IMR-90 (cell line): ENCODE measurements around the gene SLC7A7. TPM values are rescaled to one million over a fixed set of nuclear protein-coding genes. Genes with fewer than 3 reads are reported as not detected.

Experiments
- ATAC-seq: fragments of 200-7000 bp; cut with Tn5 transposase; 2 replicates; pipeline ENCODE4 v1.9.1; 2020; ENCODE audit warnings: low read depth, mild to moderate bottlenecking, moderate library complexity
- BruUV-seq: library from RNA; stranded (reverse); fragments of 400-500 nt; replicated peaks from 2 replicates; lab custom pipeline; 2021; lab: Mats Ljungman, UMichigan
- CTCF ChIA-PET: fragments of 300-600 bp; formaldehyde crosslinking; extraction: SDS; loops from one replicate; lab custom pipeline; 2021; ENCODE audit warnings: antibody characterized with exemption; lab: Yijun Ruan, JAX
- POLR2A ChIA-PET: fragments of 300-600 bp; sonication (Branson Sonifier 250); formaldehyde crosslinking; loops from one replicate; lab custom pipeline; 2022; ENCODE audit warnings: antibody characterized with exemption; ENCODE audit not compliant: unreplicated experiment; lab: Charles Lee
- DNase-seq: peaks from one replicate; pipeline ENCODE4 v3.0.0; 2013
- H2AFZ ChIP-seq: replicated peaks from 2 replicates; pipeline ENCODE3; 2013; ENCODE audit warnings: low read length, mild to moderate bottlenecking; ENCODE audit not compliant: poor library complexity
- H2AK5ac ChIP-seq: 2 replicates; pipeline ENCODE4 v1.6.1; 2013; ENCODE audit warnings: low read depth, low read length, inconsistent platforms
- H2AK9ac ChIP-seq: replicated peaks from 2 replicates; pipeline ENCODE3; 2013; ENCODE audit warnings: mild to moderate bottlenecking, low read depth, low read length, moderate library complexity; ENCODE audit not compliant: poor library complexity
- H2BK120ac ChIP-seq: 2 replicates; pipeline ENCODE4 v1.6.1; 2013; ENCODE audit warnings: low read depth, low read length, inconsistent platforms
- H2BK15ac ChIP-seq: 3 replicates; pipeline ENCODE4 v1.6.1; 2013; ENCODE audit warnings: low read depth, low read length, inconsistent platforms
- H2BK20ac ChIP-seq: 2 replicates; pipeline ENCODE4 v1.6.1; 2013; ENCODE audit warnings: low read depth, mild to moderate bottlenecking, inconsistent platforms, low read length, moderate library complexity
- H2BK5ac ChIP-seq: 2 replicates; pipeline ENCODE4 v1.6.1; 2013; ENCODE audit warnings: mild to moderate bottlenecking, low read depth, low read length, inconsistent platforms; ENCODE audit not compliant: poor library complexity, severe bottlenecking
- H3K14ac ChIP-seq: replicated peaks from 2 replicates; pipeline ENCODE4 v1.6.1; 2013; ENCODE audit warnings: low read depth, low read length, inconsistent platforms
- H3K18ac ChIP-seq: 2 replicates; pipeline ENCODE4 v1.6.1; 2013; ENCODE audit warnings: low read depth, low read length, control low read depth
- H3K23ac ChIP-seq: 2 replicates; pipeline ENCODE4 v1.6.1; 2013; ENCODE audit warnings: low read depth, low read length, inconsistent platforms
- H3K27ac ChIP-seq: 2 replicates; pipeline ENCODE4 v1.5.1; 2013; ENCODE audit warnings: mild to moderate bottlenecking, control low read depth, low read length; ENCODE audit not compliant: insufficient read depth
- H3K27me3 ChIP-seq: 2 replicates; pipeline ENCODE4 v1.6.1; 2013; ENCODE audit warnings: low read length; ENCODE audit not compliant: control insufficient read depth, insufficient read depth
- H3K36me3 ChIP-seq: 2 replicates; pipeline ENCODE4 v1.6.1; 2013; ENCODE audit warnings: low read length, mixed read lengths; ENCODE audit not compliant: control insufficient read depth, insufficient read depth
- H3K4ac ChIP-seq: 2 replicates; pipeline ENCODE4 v1.6.1; 2013; ENCODE audit warnings: low read depth, low read length, inconsistent platforms
- H3K4me1 ChIP-seq: 2 replicates; pipeline ENCODE4 v1.6.1; 2013; ENCODE audit warnings: low read length, mixed read lengths; ENCODE audit not compliant: control insufficient read depth, insufficient read depth
- H3K4me2 ChIP-seq: 2 replicates; pipeline ENCODE4 v1.6.1; 2013; ENCODE audit warnings: low read depth, mild to moderate bottlenecking, control low read depth, low read length, moderate library complexity
- H3K4me3 ChIP-seq: 2 replicates; pipeline ENCODE4 v1.5.1; 2013; ENCODE audit warnings: low read depth, mild to moderate bottlenecking, control low read depth, low read length, moderate library complexity; ENCODE audit not compliant: insufficient read depth
- H3K56ac ChIP-seq: 2 replicates; pipeline ENCODE4 v1.6.1; 2013; ENCODE audit warnings: low read length, inconsistent platforms; ENCODE audit not compliant: insufficient read depth; ENCODE audit errors: extremely low read depth
- H3K79me1 ChIP-seq, 2 experiments: 2 replicates each; pipeline ENCODE4 v1.6.1; 2013; ENCODE audit warnings: low read length in 2 of 2, inconsistent platforms in 1 of 2, low read depth in 1 of 2
- H3K9ac ChIP-seq: 2 replicates; pipeline ENCODE4 v1.6.1; 2013; ENCODE audit warnings: low read depth, low read length, control low read depth
- H3K9me1 ChIP-seq: 2 replicates; pipeline ENCODE4 v1.6.1; 2013; ENCODE audit warnings: low read length, inconsistent platforms; ENCODE audit not compliant: insufficient read depth
- H3K9me3 ChIP-seq: 2 replicates; pipeline ENCODE4 v1.6.1; 2013; ENCODE audit warnings: low read length; ENCODE audit not compliant: control insufficient read depth, insufficient read depth
- H4K20me1 ChIP-seq: 2 replicates; pipeline ENCODE4 v1.6.1; 2013; ENCODE audit warnings: low read length, inconsistent platforms; ENCODE audit not compliant: insufficient read depth
- H4K5ac ChIP-seq: 2 replicates; pipeline ENCODE4 v1.6.1; 2013; ENCODE audit warnings: mild to moderate bottlenecking, low read depth, low read length, control low read depth
- H4K8ac ChIP-seq, 2 experiments: 2 replicates each; pipeline ENCODE4 v1.6.1; 2013; ENCODE audit warnings: low read depth in 2 of 2, low read length in 2 of 2, control low read depth in 1 of 2, inconsistent platforms in 1 of 2
- H4K91ac ChIP-seq: 2 replicates; pipeline ENCODE4 v1.6.1; 2013; ENCODE audit warnings: low read depth, low read length, inconsistent platforms; ENCODE audit not compliant: insufficient read depth
- BHLHE40 ChIP-seq: fragments of 150-350 bp; IDR thresholded peaks from 2 replicates; pipeline ENCODE4 v1.6.1; 2016; ENCODE audit warnings: mild to moderate bottlenecking, low read depth, low read length
- CEBPB ChIP-seq: IDR thresholded peaks from 2 replicates; pipeline ENCODE4 v1.6.1; 2012; ENCODE audit warnings: low read depth, low read length, improper control_type of control experiment
- CHD1 ChIP-seq: IDR thresholded peaks from 2 replicates; pipeline ENCODE4 v1.6.1; 2012; ENCODE audit warnings: low read depth, low read length, improper control_type of control experiment
- CTCF ChIP-seq: conservative IDR thresholded peaks from 2 replicates; pipeline ENCODE4 v1.5.1; 2012; ENCODE audit warnings: mild to moderate bottlenecking, low read depth, low read length, improper control_type of control experiment
- ELK1 ChIP-seq: fragments of 150-350 bp; IDR thresholded peaks from 2 replicates; pipeline ENCODE4 v1.6.1; 2016; ENCODE audit warnings: low read depth, mild to moderate bottlenecking, low read length, moderate library complexity, borderline replicate concordance
- FOS ChIP-seq: fragments of 150-350 bp; IDR thresholded peaks from 2 replicates; pipeline ENCODE4 v1.6.1; 2016; ENCODE audit warnings: low read depth, low read length
- MAFK ChIP-seq: IDR thresholded peaks from 2 replicates; pipeline ENCODE4 v1.6.1; 2012; ENCODE audit warnings: low read depth, low read length, improper control_type of control experiment
- MAZ ChIP-seq: IDR thresholded peaks from 2 replicates; pipeline ENCODE4 v1.6.1; 2012; ENCODE audit warnings: low read depth, mild to moderate bottlenecking, low read length, improper control_type of control experiment, moderate library complexity, borderline replicate concordance
- MXI1 ChIP-seq: IDR thresholded peaks from 2 replicates; pipeline ENCODE4 v1.6.1; 2012; ENCODE audit warnings: low read depth, mild to moderate bottlenecking, low read length, moderate library complexity, borderline replicate concordance
- NFE2L2 ChIP-seq: fragments of 150-350 bp; IDR thresholded peaks from 2 replicates; pipeline ENCODE4 v1.6.1; 2016; ENCODE audit warnings: low read depth, mild to moderate bottlenecking, low read length
- POLR2A ChIP-seq: IDR thresholded peaks from 2 replicates; pipeline ENCODE4 v1.6.1; 2012; ENCODE audit warnings: mild to moderate bottlenecking, low read depth, low read length
- RAD21 ChIP-seq: IDR thresholded peaks from 2 replicates; pipeline ENCODE4 v1.6.1; 2012; ENCODE audit warnings: low read length, improper control_type of control experiment
- RCOR1 ChIP-seq: IDR thresholded peaks from 2 replicates; pipeline ENCODE4 v1.6.1; 2012; ENCODE audit warnings: mild to moderate bottlenecking, low read length, improper control_type of control experiment; ENCODE audit not compliant: insufficient replicate concordance
- RFX5 ChIP-seq: IDR thresholded peaks from 2 replicates; pipeline ENCODE4 v1.8.0; 2012; ENCODE audit warnings: low read depth, mild to moderate bottlenecking, low read length, moderate library complexity
- SMC3 ChIP-seq: fragments of 150-350 bp; IDR thresholded peaks from 2 replicates; pipeline ENCODE4 v1.6.1; 2016; ENCODE audit warnings: low read depth, mild to moderate bottlenecking, antibody characterized with exemption, low read length, moderate library complexity
- USF2 ChIP-seq: fragments of 150-350 bp; IDR thresholded peaks from 2 replicates; pipeline ENCODE4 v1.6.1; 2017; ENCODE audit warnings: mild to moderate bottlenecking, antibody characterized with exemption, low read length, low read depth
- WGBS, 2 experiments: methylation state at CpG; one replicate each; pipeline versions ENCODE4 v1.1.5 to v1.1.7; 2013; ENCODE audit warnings: missing lambda C conversion rate in 2 of 2; ENCODE audit not compliant: insufficient read length in 1 of 2; ENCODE audit errors: extremely low coverage in 2 of 2; 5-methylcytosine and 5-hydroxymethylcytosine counted together
- dilution Hi-C: fragments of 300-500 bp; cut with HindIII; formaldehyde crosslinking; loops from one replicate; pipeline ENCODE4 v1.14.3; 2018; ENCODE audit warnings: low sequenced_read_pairs; ENCODE audit not compliant: unreplicated experiment
- in situ Hi-C: fragments of 300-500 bp; cut with MboI; formaldehyde crosslinking; loops from 3 replicates; pipeline ENCODE4 v1.14.3; 2019; ENCODE audit warnings: low sequenced_read_pairs, inconsistent platforms, mixed read lengths
- intact Hi-C: fragments of 100-400 bp; cut with micrococcal nuclease; formaldehyde crosslinking; loops from 2 replicates; pipeline ENCODE4 v1.10.0; 2022
- polyA plus RNA-seq, 3 experiments: library from polyadenylated mRNA; depleted of rRNA; stranded (reverse); fragments of >200 nt; gene quantifications; 2 replicates each; pipeline ENCODE4 v1.2.3, GENCODE V29; 2012; ENCODE audit warnings: low replicate concordance in 1 of 3
- total RNA-seq: library from RNA; depleted of rRNA; stranded (reverse); fragments of >200 nt; gene quantifications from 2 replicates; pipeline ENCODE4 v1.2.3, GENCODE V29; 2012

The SLC7A7 gene
- total and polyA plus RNA-seq, 2 of the 4 experiments (the other 2 are of a cell fraction), result 1.8 to 2.0 TPM

GRCh38 chr14:22770481-22771187 lies 44.6 kb downstream of the SLC7A7 start:
- H2AK5ac ChIP-seq, result no peak overlapping the region
- no peak overlapping the region for H3K27ac ChIP-seq
- H2BK5ac ChIP-seq, result no peak overlapping the region
- no peak overlapping the region for H4K8ac ChIP-seq
- no peak overlapping the region for H2BK20ac ChIP-seq
- H3K4me3 ChIP-seq, result no peak overlapping the region
- 100% methylated on average over 2 of the region's 8 CpGs; no CpG with 5 or more reads in 1 of the 2 experiments for WGBS, 2 experiments
- H3K4me1 ChIP-seq, result peaks cover 5% of the 10 kb centered on the region
- intact Hi-C loops (no loop called here), dilution Hi-C loops (no loop called here), in situ Hi-C loops (no loop called here)
- no peak overlapping the region for H3K23ac ChIP-seq
- H3K79me1 ChIP-seq, result peaks cover 35 to 48% of the 10 kb centered on the region in 2 experiments
- CTCF ChIA-PET, result no interaction called here
- H2BK15ac ChIP-seq, result no peak overlapping the region
- no peaks in the 10 kb centered on the region for H4K20me1 ChIP-seq
- H3K4ac ChIP-seq, result no peak overlapping the region
- TSS peak; percentile 72 for BruUV-seq
- H2AFZ ChIP-seq, result no peak overlapping the region
- TF ChIP-seq USF2 (no peak), FOS (no peak), MAFK (no peak), MAZ (no peak), CTCF (no peak), ELK1 (no peak), MXI1 (no peak), CEBPB (no peak), CHD1 (no peak), POLR2A (no peak), BHLHE40 (no peak), RCOR1 (no peak), NFE2L2 (no peak), SMC3 (no peak), RFX5 (no peak), RAD21 (no peak)
- H3K18ac ChIP-seq, result no peak overlapping the region
- POLR2A ChIA-PET, result no interaction called here
- H4K5ac ChIP-seq, result no peak overlapping the region
- no peak overlapping the region for H3K56ac ChIP-seq
- H3K4me2 ChIP-seq, result no peak overlapping the region
- no peak overlapping the region for H2BK120ac ChIP-seq
- DNase-seq (no peak), ATAC-seq (no peak)
- no peaks in the 10 kb centered on the region for H3K27me3 ChIP-seq
- no peak overlapping the region for H3K14ac ChIP-seq
- peak overlapping the region; percentile 52 for H2AK9ac ChIP-seq
- H4K91ac ChIP-seq, result no peak overlapping the region
- peaks cover 44% of the 10 kb centered on the region for H3K36me3 ChIP-seq
- no peaks in the 10 kb centered on the region for H3K9me1 ChIP-seq
- H3K9ac ChIP-seq, result no peak overlapping the region
- no peaks in the 10 kb centered on the region for H3K9me3 ChIP-seq
